ENCODE measurements around the gene MISP3.

The MISP3 gene

DNA sequence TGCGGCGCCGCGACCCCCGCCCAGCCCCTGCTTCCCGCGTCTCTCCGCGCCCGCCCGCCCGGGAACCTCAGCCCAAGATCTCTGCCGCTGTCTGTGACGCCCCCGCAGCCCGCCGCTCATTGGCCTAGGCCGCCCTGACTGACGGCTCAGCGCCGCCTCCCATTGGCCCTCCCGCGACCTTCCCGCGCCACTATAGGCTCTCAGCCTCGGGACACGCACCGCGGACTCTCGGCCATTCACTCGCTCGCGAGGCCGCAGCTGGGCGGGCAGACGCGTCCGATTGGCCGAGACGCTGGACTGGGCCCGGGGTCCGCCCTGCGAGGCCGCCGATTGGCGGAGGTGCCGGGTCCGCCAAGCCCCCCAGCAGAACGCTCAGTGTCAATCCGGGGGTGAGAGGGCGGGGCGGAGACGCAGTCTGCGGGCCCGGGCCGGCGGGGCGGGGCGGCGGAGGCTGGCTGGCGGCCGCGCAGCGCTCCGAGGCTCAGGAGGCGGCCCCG is 45.1 kb downstream of the MISP3 start, which contains the start of gene PRKACA:
PRKACA (minus strand) TSS at position 95 of the 497 bp plus-strand sequence. CDS start 215 bp downstream, outside the sequence.
- Mint-ChIP-seq H3K27me3 (no peaks in the 10 kb centered on the region), H3K4me3 (peak within 1 kb of the TSS; percentile 96 to 97), H3K4me1 (peaks cover 54% of the 10 kb centered on the region), H3K27ac (peak within 1 kb of the TSS; percentile 91 to 96), H3K9me3 (no peaks in the 10 kb centered on the region)
- ATAC-seq = peak; percentile 95
- peak; percentile 99 to 100 for DNase-seq

- no peaks in the 10 kb centered on the region for H3K9me3 Mint-ChIP-seq
- ATAC-seq (peak; percentile 1), DNase-seq (peak; percentile 26 to 43)
- peaks cover 47% of the 10 kb centered on the region for H3K4me1 Mint-ChIP-seq
- no peaks in the 10 kb centered on the region for H3K27me3 Mint-ChIP-seq
- H3K4me3 Mint-ChIP-seq = peak overlapping the region; percentile 96 to 97
- peak overlapping the region; percentile 84 to 96 for H3K27ac Mint-ChIP-seq
These were observed 45.8 kb downstream of the MISP3 start for GRCh38 chr19:14118165-14119051.

DNA sequence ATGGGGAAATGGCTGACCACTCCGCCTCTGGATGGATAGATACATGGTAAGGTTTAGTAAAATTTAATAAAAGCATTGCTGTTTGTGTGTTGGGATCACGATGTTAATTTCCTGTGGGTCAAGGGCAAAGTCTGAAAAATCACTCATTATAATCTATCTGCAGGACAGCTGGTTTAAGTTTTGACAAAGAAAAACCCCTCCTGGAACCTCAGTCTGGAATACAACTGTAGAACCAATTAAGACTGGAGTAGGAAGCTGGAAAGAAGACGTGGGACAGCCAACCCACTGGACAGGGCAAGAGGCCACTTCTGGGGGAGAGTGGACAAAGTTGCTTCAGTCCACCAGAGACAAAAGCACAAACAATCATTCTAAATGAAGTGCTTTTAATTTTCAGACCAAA is 46.6 kb downstream of the MISP3 start:
- no peak for DNase-seq
- Mint-ChIP-seq H3K4me3 (peak overlapping the region; percentile 96 to 97), H3K4me1 (peaks cover 40% of the 10 kb centered on the region), H3K9me3 (no peaks in the 10 kb centered on the region), H3K27me3 (no peaks in the 10 kb centered on the region), H3K27ac (no peak overlapping the region)
- no peak for ATAC-seq

DNA sequence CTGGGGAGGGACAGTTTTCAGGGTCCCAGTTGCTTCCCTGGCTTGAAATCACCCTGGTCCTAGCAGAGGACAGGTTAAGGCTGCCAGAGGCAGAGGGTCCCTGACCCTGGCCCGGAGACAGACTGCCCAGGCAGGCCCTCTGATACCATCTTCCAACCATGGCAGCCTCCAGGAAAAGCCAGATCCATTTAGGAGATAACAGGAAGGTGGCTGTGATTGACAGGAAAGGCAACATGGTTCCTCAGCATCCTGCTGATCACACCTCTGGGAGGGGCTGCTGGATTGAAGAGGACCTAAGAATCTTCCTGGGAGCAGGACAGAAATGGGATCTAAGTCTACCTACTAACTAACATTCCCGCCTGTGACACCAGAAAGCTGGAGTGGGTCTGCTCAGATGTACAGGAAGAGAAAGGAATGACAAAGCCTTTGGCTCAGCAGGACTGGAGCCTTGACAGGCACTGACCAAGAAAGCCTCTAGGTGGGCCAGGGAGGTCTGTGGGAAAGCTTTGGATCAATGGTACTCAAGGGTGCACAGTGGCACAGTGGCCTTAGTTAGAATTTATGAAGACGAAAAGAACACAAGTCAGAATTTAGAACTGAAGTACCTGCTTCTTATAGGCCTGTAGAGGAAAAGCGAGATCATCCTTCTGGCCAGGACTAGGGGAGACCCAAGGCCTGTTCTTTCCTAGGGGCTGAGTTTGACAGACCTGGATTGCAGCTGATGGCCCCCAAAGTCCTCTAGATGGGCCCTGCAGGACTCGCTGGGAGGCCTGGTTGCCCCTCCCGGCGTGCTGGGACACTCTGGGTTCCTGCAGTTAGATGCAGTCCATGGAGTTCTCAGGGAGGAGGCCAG is 47.3 kb downstream of the MISP3 start:
- ATAC-seq = no peak
- no peaks in the 10 kb centered on the region for H3K27me3 Mint-ChIP-seq
- peak overlapping the region in 1 of 2 donors; percentile 69 for H3K27ac Mint-ChIP-seq
- DNase-seq = no peak
- H3K4me3 Mint-ChIP-seq = no peak overlapping the region
- peaks cover 32% of the 10 kb centered on the region for H3K4me1 Mint-ChIP-seq
- H3K9me3 Mint-ChIP-seq = no peaks in the 10 kb centered on the region

GRCh38 chr19:14120497-14120780 is 47.9 kb downstream of the MISP3 start:
- Mint-ChIP-seq H3K27me3 (no peaks in the 10 kb centered on the region), H3K9me3 (no peaks in the 10 kb centered on the region), H3K27ac (no peak overlapping the region), H3K4me1 (peaks cover 28% of the 10 kb centered on the region), H3K4me3 (no peak overlapping the region)
- no peak for ATAC-seq
- DNase-seq = no peak

DNA sequence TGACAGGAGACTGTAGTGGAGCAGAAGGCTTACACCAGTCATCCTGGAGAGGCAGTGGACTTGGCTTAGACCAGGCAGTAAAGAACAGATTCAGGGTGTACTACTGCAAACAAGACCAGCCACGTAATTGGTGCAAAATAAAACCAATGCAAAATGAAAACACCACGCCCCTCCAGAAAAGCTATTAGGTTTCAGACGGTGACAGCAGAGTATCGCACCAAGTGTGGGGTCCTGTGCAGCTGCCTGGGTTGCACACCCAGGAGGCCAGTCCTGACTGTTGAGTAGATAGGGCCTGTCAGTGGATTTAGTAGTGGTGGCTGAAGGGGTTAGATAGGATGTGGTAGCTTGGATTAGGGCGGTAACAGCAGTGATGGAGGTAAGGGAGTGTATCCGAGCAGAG is 50.3 kb downstream of the MISP3 start:
- Mint-ChIP-seq H3K4me1 (peaks cover 12% of the 10 kb centered on the region), H3K4me3 (no peak overlapping the region), H3K27me3 (no peaks in the 10 kb centered on the region), H3K27ac (no peak overlapping the region), H3K9me3 (no peaks in the 10 kb centered on the region)
- DNase-seq (no peak), ATAC-seq (no peak)
